ENCODE measurements around the gene TTC12. TPM values are rescaled to one million over a fixed set of nuclear protein-coding genes. Genes with fewer than 3 reads are reported as not detected.

Gene TTC12
- total RNA-seq, 1 donor from 2014 or later = 6.3 TPM

DNA sequence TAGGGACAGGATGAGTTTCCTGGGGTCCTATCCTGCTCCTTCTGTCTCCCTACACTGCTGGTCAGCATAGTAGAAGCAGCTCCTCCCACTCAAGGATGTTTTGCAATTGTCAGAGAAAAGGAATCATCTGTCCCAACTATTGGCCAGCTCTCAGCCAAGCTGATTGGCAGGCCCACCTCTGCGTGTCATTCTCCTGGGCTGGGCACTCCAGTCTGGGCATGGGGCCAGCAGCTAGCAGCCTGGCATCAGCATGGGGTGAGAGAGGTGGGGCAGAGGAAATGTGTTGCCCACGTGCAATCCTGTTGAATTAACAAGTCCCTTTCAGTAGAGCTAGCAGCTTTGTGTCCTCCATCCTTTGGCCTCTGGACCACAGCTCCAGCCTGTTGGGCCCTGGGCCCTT, 87.3 kb downstream of the TTC12 start:
- peak; percentile 97 for DNase-seq (ENCODE audit: low read depth)

DNA sequence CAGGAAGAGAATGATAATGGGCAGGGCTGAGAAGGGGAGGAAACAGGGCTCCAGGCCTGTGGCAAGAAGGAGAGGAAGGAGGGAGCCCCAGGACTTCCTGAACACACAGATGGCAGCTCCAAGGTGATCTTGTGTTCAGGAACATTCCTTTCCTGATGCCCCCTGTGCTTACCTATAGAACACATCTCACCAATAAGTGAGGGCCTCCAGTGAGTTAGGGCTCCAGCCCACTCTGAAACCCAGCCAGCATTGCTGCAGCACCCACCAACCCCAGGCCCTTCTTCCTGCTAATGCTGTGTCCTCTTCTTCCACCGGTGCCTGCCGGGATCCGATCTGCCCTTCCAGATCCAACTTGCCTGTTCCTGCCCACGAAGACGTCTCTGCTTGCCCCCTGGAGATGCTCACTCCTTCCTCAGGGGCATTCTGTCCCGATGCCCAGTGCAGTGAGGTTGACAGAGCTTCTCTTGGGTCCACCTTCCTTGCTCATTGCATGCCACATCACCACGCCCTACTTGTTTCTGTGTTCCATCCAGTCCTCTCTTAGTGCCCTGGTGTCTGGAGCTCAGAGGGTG, 90.6 kb downstream of the TTC12 start:
- no peak for DNase-seq (ENCODE audit: low read depth)

DNA sequence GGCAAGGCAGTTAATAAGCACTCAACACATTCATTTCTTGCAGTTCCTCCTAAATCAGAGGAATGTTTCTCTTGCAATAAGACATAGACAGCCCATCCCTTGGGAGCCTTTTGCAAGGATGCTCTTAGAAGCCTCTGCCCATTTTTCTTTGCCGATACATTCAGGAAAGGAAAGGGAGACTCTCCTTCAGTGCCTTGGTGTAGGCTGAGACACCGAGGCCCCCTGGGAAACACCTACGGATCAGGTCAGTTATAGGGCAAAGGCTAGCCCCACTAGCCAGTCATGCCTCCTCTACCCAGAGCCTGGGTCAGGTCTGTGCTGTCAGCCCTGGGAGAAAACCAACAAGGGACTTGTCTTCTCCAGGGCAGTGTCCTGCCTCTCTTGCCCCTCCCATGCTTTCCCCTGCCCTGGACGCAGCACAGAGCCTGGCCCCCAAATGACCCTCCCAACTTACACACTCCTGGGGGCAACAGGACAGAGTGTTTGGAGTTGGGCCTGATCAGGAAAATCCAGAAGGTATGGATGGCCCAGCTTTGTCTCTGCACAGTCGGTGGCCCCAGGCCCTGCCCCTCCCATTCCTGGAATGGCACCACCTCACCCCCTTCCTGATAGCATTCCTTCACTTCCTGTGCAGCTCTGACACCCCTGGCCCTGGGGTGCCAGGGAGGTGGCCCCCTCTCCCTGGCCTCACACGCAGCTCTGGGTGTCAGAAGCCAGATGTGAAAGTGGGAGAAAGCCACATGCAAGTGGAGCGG, 91.5 kb downstream of the TTC12 start:
- DNase-seq (ENCODE audit: low read depth) = no peak

DNA sequence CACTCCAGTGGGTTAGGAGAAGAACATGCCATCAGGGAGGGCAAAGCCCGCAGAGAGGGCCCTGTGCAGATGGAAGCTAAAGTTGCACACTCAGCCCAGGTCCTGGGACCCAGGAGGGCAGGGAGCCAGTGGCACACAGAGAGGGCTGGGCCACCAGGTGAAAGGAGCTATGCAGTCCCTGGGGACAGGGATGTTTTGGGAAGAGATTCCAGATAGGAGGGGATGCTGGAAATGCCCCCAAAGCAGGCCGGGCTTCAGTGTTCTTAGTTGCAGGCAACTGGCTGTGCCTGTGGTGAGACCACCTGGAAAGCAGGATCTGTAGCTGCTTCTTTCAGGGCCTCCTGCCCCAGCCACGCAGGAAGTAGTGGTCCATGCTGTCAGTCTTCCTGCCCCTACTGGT, 92.8 kb downstream of the TTC12 start:
- no peak for DNase-seq (ENCODE audit: low read depth)

DNA sequence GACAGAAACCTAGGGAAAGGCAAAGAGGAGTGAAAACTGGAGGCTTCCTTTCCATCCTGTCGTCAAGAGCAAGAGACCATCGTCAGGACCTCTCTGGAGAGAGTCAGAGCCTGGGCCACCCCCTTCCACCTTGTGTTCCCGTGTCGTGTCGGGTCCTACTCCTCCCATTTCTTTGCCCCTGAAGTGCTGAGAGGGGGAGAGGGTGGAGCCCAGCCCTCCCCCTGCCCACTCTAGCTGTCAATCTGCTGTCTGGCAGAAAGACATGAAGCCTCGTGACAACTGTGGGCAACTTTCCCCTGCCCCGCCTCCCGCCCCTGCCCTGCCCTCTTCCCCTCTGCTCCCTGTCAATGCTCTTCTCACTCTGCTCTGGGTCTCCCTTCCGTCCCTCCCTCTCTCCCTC, 93.8 kb downstream of the TTC12 start:
- peak; percentile 11 for DNase-seq (ENCODE audit: low read depth)

DNA sequence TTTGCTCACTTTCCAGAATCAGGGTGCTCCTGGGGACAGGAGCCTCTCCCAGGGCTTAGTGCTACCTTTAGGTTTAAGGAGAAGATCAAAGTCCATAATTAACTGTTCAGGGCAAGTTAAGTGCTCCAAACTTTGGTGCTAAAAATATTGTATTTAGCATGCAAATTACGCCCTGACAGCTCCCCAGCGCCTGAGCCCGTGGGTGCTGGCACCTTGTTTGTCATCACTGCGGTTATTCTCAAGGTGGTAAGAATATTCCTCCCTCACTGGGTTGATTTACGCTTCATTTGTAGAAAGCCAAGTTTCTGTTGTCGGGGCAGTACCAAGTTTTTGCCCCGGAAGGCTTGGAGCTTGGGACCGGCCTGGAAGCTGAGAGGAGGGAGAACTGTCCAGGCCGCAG, 94.5 kb downstream of the TTC12 start:
- no peak for DNase-seq (ENCODE audit: low read depth)

DNA sequence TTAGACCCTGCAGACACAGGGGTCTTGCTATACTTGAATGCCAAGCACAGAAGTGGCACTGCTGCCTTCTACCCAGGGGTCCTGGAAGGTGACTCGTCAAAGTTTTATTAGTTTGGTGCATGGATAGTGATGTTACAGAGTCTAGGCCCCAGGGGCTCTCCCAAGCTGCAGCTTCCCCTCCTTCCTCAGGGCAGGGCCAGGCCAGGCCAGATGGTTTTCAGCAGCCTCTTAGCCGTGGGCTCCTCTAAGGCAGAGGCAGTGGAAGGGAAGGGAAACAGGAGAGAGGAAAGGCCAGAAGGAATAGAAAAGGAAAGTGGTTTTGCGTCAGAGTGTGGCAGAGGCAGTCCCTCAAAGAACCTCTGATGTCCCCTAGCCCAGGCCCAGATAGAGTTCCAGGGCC, 95.1 kb downstream of the TTC12 start:
- DNase-seq (ENCODE audit: low read depth) = no peak

DNA sequence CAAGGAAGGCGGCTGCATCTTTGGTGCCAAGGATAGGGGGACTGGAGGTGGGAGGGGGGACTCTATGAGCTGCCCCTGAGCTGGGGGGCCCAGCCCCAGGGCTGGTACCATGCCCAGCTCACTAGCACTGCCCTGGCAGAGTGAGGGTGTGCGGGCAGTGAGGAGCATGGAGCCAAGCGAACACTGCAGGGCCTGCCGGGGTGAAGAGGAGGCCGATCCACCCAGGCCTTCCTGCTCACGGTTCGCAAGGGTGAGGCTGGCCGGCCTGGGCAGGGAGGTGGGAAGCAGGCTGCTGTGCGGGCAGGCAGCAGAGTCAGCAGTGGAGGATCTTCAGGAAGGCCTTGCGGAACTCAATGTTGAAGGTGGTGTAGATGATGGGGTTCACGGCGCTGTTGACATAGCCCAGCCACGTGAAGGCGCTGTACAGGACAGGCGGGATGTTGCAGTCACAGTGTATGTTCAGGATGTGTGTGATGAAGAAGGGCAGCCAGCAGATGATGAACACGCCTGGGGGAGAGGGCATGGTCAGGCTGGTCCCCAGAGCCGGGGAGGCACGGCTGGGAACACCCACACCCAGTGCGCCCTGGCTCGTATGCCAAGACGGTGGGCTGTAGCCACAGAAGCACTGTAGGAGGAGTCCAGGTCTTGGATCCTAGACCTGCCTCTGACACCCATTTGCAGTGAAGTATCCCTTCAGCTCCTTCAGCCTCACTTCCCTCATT, 96.2 kb downstream of the TTC12 start:
- no peak for DNase-seq (ENCODE audit: low read depth)

DNA sequence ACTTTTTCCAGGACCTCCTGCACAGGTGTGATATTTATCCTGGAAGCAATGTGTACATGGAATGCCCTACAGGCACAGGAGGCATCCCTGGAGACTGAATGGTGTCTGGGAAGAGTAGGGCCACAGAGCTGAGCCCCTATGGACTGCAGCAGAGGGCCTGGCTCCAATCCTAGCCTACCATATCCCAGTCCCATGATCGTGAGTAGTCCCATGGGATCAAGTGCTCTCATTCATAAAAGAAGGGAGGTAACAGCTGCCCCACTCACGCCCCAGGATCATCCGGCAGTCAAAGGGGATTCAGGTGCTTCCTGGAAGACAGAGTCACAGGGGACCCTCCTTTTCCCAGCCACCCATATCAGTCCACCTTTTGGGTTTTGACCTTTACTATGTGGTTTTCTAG, 97.2 kb downstream of the TTC12 start:
- no peak for DNase-seq (ENCODE audit: low read depth)

DNA sequence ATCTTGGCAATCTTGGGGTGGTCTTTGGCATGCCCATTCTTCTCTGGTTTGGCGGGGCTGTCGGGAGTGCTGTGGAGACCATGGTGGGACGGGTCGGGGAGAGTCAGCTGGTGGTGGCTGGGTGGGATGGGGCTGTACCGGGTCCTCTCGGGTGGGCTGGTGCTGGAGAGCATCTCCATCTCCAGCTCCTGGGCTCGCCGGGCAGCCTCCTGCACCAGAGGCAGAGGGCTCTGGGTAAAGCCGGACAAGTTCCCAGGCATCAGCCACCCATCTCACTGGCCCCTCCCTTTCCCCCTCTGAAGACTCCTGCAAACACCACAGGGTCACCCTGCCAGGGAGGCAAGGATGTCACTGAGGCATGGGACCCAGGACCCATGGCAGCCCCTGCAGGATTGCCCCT, 98.3 kb downstream of the TTC12 start:
- DNase-seq (ENCODE audit: low read depth) = no peak

DNA sequence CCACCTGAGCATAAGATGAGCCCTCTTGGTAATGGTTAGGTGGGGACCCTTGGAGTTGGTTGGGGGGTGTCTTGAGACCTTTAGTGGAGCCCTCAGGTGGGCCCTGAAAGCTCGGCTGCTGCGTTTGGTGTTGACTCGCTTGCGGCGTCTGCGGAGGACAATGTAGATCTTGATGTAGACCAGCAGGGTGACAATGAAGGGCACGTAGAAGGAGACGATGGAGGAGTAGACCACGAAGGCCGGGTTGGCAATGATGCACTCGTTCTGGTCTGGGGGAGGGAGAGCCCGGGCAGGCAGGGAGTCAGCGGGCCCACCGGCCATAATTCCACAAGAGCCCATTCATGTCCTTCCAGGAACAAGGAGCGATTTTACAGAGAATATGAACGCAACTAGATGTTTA, 101.0 kb downstream of the TTC12 start:
- DNase-seq (ENCODE audit: low read depth) = no peak

Other genes with a start within 250 kb of the TTC12 start
- gene ANKK1, start 73.2 kb downstream of the TTC12 start, total RNA-seq = 0.26 TPM in 1 of 2 replicates, not detected in the other
- 0.10 and 0.11 TPM in 2 replicates for gene DRD2, start 160.8 kb downstream of the TTC12 start, total RNA-seq